ENCODE data around the gene PSTPIP2.

- TF ChIP-seq, protein P1, sequence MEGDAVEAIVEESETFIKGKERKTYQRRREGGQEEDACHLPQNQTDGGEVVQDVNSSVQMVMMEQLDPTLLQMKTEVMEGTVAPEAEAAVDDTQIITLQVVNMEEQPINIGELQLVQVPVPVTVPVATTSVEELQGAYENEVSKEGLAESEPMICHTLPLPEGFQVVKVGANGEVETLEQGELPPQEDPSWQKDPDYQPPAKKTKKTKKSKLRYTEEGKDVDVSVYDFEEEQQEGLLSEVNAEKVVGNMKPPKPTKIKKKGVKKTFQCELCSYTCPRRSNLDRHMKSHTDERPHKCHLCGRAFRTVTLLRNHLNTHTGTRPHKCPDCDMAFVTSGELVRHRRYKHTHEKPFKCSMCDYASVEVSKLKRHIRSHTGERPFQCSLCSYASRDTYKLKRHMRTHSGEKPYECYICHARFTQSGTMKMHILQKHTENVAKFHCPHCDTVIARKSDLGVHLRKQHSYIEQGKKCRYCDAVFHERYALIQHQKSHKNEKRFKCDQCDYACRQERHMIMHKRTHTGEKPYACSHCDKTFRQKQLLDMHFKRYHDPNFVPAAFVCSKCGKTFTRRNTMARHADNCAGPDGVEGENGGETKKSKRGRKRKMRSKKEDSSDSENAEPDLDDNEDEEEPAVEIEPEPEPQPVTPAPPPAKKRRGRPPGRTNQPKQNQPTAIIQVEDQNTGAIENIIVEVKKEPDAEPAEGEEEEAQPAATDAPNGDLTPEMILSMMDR (conservative IDR thresholded peaks at IDR 0.05; ENCODE audit: low read length), result no peak
- TF ChIP-seq EZH2phosphoT487 (IDR thresholded peaks at IDR 0.05; ENCODE audit: borderline replicate concordance), result no peak
Measured at GRCh38 chr18:46072376-46072867, 362 bp upstream of the PSTPIP2 start.
